ENCODE results near the gene BEND7. TPM values are rescaled to one million over a fixed set of nuclear protein-coding genes. Genes with fewer than 3 reads are reported as not detected.
A peak's percentile ranks its signal among the peaks of the same experiment; 100 is the strongest.

Gene BEND7
- total and polyA plus RNA-seq, 8 donors: 12.8 to 21.3 (median 19.6) TPM

DNA sequence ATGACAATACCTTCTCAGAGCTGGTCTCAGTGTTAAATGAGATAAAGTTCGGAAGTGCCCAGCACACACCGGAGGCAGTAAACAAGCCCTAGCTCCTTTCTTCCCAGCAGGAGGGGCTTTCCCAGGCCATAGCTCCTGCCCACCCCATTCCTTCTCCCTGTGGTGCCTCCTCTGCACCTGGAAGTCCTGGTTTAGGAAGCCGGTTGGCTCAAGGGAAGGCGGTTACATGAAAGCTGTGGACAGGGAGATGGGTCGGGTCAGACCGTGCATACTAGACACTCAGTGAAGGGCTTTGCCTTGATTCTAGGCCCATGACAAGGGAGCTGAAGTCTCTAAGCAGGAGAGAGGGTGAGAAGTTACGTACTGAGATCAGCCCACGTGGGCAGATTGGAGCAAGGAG is 8.6 kb downstream of the BEND7 start:
- no peak for ATAC-seq
- intact Hi-C loops (cut with DNase I): no loop called here

DNA sequence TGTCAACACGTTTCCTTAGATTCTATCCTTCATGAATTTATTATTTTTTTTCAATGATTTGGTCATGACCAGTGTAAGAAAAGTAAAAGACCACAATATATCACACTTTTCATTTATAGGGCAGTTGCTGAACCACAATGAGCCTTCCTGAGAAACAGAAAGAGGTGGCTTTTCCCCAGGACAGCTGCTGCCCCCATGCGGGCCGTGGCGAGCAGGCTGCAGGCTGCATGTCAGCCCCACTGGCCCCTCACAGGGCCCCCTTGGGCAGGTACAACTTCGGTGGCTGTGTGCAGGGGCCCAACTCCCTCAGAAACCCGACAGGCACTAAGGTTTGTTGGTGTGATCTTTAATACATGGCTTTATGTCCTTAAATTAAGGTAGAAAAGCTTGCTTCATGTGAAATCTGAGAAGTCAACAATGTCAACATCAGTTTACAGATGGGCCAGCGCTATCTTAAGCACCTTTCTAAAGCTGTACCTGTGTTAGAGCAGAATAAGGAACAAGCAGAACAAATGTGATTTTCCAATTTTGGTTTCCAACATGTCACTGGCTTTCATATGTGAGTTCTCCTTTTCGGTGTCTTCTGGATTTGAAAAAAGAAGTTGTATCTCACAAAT is 10.6 kb downstream of the BEND7 start:
- peak; percentile 23 for ATAC-seq
- no peaks in the 10 kb centered on the region for H3K27me3 ChIP-seq
- H3K36me3 ChIP-seq: peaks cover 0 to 3% of the 10 kb centered on the region in 2 donors
- no peak for DNase-seq
- no peaks in the 10 kb centered on the region for H3K4me1 ChIP-seq
- H3K9me3 ChIP-seq: no peaks in the 10 kb centered on the region
- H3K4me3 ChIP-seq: no peak overlapping the region
- intact Hi-C loops (cut with DNase I): no loop called here
- TF ChIP-seq, protein P1, sequence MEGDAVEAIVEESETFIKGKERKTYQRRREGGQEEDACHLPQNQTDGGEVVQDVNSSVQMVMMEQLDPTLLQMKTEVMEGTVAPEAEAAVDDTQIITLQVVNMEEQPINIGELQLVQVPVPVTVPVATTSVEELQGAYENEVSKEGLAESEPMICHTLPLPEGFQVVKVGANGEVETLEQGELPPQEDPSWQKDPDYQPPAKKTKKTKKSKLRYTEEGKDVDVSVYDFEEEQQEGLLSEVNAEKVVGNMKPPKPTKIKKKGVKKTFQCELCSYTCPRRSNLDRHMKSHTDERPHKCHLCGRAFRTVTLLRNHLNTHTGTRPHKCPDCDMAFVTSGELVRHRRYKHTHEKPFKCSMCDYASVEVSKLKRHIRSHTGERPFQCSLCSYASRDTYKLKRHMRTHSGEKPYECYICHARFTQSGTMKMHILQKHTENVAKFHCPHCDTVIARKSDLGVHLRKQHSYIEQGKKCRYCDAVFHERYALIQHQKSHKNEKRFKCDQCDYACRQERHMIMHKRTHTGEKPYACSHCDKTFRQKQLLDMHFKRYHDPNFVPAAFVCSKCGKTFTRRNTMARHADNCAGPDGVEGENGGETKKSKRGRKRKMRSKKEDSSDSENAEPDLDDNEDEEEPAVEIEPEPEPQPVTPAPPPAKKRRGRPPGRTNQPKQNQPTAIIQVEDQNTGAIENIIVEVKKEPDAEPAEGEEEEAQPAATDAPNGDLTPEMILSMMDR (IDR thresholded peaks at IDR 0.05): no peak
- no peak overlapping the region for H3K27ac ChIP-seq

More for the DNA sequence above, 8.6 kb downstream of the BEND7 start:
- no peak overlapping the region for H3K27ac ChIP-seq
- H3K9me3 ChIP-seq: no peaks in the 10 kb centered on the region
- no peak overlapping the region for H3K4me3 ChIP-seq
- DNase-seq: no peak
- peaks cover 0 to 4% of the 10 kb centered on the region in 2 donors for H3K27me3 ChIP-seq
- H3K36me3 ChIP-seq: peaks cover 0 to 3% of the 10 kb centered on the region in 2 donors
- no peaks in the 10 kb centered on the region for H3K4me1 ChIP-seq
- TF ChIP-seq, protein P1 (IDR thresholded peaks at IDR 0.05): no peak

DNA sequence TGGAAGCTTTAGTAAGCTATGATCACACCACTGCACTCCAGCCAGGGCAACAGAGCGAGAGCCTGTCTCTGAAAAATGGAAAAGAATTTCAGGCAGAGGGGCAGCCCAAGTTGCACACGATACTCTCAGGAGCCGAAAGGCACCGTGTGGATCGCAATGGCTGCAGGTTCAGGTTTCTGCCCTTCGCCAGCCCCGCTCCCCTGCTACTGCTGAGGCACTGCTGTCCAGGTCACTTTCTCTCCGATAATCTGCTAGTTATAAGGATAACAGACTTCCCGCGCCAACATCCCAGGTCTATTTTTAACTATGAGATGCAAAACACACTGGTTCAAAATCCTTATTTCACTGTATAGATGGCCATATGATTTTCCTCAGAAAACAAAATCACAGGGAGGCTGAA is 11.1 kb downstream of the BEND7 start:
- H3K36me3 ChIP-seq: peaks cover 0 to 3% of the 10 kb centered on the region in 2 donors
- no peak overlapping the region for H3K27ac ChIP-seq
- H3K4me3 ChIP-seq: no peak overlapping the region
- intact Hi-C loops (cut with DNase I): no loop called here
- DNase-seq (no peak), ATAC-seq (no peak)
- H3K4me1 ChIP-seq: no peaks in the 10 kb centered on the region
- H3K27me3 ChIP-seq: no peaks in the 10 kb centered on the region
- TF ChIP-seq, protein P1 (IDR thresholded peaks at IDR 0.05): no peak
- H3K9me3 ChIP-seq: no peaks in the 10 kb centered on the region

GRCh38 chr10:13516176-13516575 is 12.6 kb downstream of the BEND7 start:
- intact Hi-C loops (cut with DNase I): no loop called here
- no peak for DNase-seq
- H3K4me1 ChIP-seq: no peaks in the 10 kb centered on the region

DNA sequence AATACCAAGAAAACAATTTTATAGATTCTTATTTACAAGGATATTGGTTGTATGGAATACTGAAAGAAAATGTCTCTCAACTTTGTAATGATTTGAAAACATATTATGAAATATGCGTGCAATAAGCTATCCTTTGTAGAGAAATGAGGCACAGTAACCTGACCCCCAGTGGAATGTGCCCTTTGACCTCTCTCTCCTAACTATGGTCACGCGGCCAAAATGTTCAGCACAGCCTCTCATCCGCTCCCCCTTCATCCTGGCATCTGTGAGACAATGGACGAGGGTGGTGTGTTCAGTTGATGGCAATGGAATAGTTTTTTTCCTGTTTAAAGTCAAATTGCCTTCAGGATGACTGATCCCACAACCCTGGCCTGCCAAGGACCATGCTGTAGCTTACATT is 13.3 kb downstream of the BEND7 start:
- Histone ChIP-seq H3K9me3 (no peaks in the 10 kb centered on the region), H3K36me3 (peaks cover 0 to 3% of the 10 kb centered on the region in 2 donors), H3K27ac (no peak overlapping the region), H3K4me3 (no peak overlapping the region), H3K4me1 (no peaks in the 10 kb centered on the region), H3K27me3 (no peaks in the 10 kb centered on the region)
- ATAC-seq (no peak), DNase-seq (no peak)
- TF ChIP-seq, protein P1 (IDR thresholded peaks at IDR 0.05): no peak
- intact Hi-C loops (cut with DNase I): no loop called here

More at GRCh38 chr10:13516176-13516575, 12.6 kb downstream of the BEND7 start:
- Histone ChIP-seq H3K9me3 (no peaks in the 10 kb centered on the region), H3K4me3 (no peak overlapping the region), H3K27ac (no peak overlapping the region), H3K27me3 (no peaks in the 10 kb centered on the region), H3K36me3 (peaks cover 0 to 3% of the 10 kb centered on the region in 2 donors)
- TF ChIP-seq, protein P1 (IDR thresholded peaks at IDR 0.05): no peak
- no peak for ATAC-seq
